Gastrocnemius medialis (tissue), 4 donors: ENCODE results near the gene PDE9A. TPM values are rescaled to one million over a fixed set of nuclear protein-coding genes. Genes with fewer than 3 reads are reported as not detected.

Source experiments
- ATAC-seq, 2 donors: fragments of 150-250 bp; one replicate each; pipeline ENCODE4 v1.9.1; 2016
- DNase-seq, 2 donors: peaks; one replicate each; pipeline ENCODE4 v3.0.0-alpha.2; 2019
- H3K27ac ChIP-seq, 4 donors: fragments of 200-600 bp; sonication (generic); 1 replicate in 1 of 4; 2 replicates in 3 of 4; pipeline ENCODE4 v1.5.1; 2016 to 2018; ENCODE audit warnings: mild to moderate bottlenecking in 2 of 4, moderate library complexity in 1 of 4
- H3K27me3 ChIP-seq, 3 donors: fragments of 200-600 bp; sonication (generic) in 2 of 3; 1 replicate in 1 of 3; 2 replicates in 2 of 3; pipeline versions ENCODE4 v1.5.1 to v1.6.0; 2016 to 2019; ENCODE audit warnings: mild to moderate bottlenecking in 1 of 3, moderate library complexity in 1 of 3
- H3K36me3 ChIP-seq, 2 donors: fragments of 200-600 bp; sonication (generic) in 1 of 2; one replicate each; pipeline ENCODE4 v1.5.1; 2017 to 2018
- H3K4me1 ChIP-seq, 2 donors: fragments of 200-600 bp; sonication (generic) in 1 of 2; one replicate each; pipeline ENCODE4 v1.5.1; 2016 to 2017; ENCODE audit warnings: mild to moderate bottlenecking in 2 of 2
- H3K4me3 ChIP-seq, 4 donors: fragments of 200-600 bp; sonication (generic) in 3 of 4; 1 replicate in 1 of 4; 2 replicates in 3 of 4; pipeline ENCODE4 v1.5.1; 2016 to 2019; ENCODE audit warnings: mild to moderate bottlenecking in 2 of 4
- H3K9me3 ChIP-seq, 3 donors: fragments of 200-600 bp; sonication (generic) in 2 of 3; 1 replicate in 1 of 3; 2 replicates in 2 of 3; pipeline ENCODE4 v1.5.1; 2016 to 2019
- CTCF ChIP-seq, 5 experiments: fragments of 450-650 bp in 3 of 5; fragments of 200-600 bp in 2 of 5; sonication (generic) in 2 of 5; IDR thresholded peaks in 4 of 5; conservative IDR thresholded peaks in 1 of 5; 1 replicate in 4 of 5; 2 replicates in 1 of 5; pipeline ENCODE4 v1.5.1; 2016 to 2019; ENCODE audit warnings: antibody characterized with exemption in 5 of 5, mild to moderate bottlenecking in 3 of 5, moderate library complexity in 3 of 5
- POLR2A ChIP-seq, 2 donors: fragments of 450-650 bp; IDR thresholded peaks; one replicate each; pipeline ENCODE4 v1.6.1; 2017; ENCODE audit warnings: antibody characterized with exemption in 2 of 2, mild to moderate bottlenecking in 2 of 2, moderate library complexity in 2 of 2
- in situ Hi-C, 4 donors: fragments of 200-750 bp; cut with MboI; loops; one replicate each; pipeline versions ENCODE4 v1.15.0 to v1.8.0; 2017; ENCODE audit warnings: low sequenced_read_pairs in 4 of 4
- intact Hi-C: fragments of 100-400 bp; cut with DNase I; formaldehyde crosslinking; loops from one replicate; pipeline ENCODE4 v1.15.1; 2023; ENCODE audit warnings: low total_unique reads
- total RNA-seq, 4 donors: library from RNA; depleted of rRNA; stranded (reverse); fragments of >200 nt; gene quantifications; one replicate each; pipeline versions ENCODE4 v1.1.0 to v1.2.3, GENCODE V29; 2016

The PDE9A gene
- total RNA-seq, 4 donors from 2014 or later: 1.4 to 4.5 (median 1.8) TPM

- DNase-seq (no peak), ATAC-seq (no peak)
- in situ Hi-C loops: no loop called here
- H3K9me3 ChIP-seq: no peaks in the 10 kb centered on the region
- peaks cover 7 to 20% (median 16%) of the 10 kb centered on the region in 3 donors for H3K27me3 ChIP-seq
- no peaks in the 10 kb centered on the region for H3K4me1 ChIP-seq
- intact Hi-C loops: no loop called here
- no peak overlapping the region for H3K4me3 ChIP-seq
- TF ChIP-seq CTCF (IDR thresholded peaks at IDR 0.05 in 4 of 5, conservative IDR thresholded peaks at IDR 0.05 in 1 of 5): no peak
- no peak for TF ChIP-seq POLR2A (IDR thresholded peaks at IDR 0.05)
- no peaks in the 10 kb centered on the region for H3K36me3 ChIP-seq
- H3K27ac ChIP-seq: no peak overlapping the region
Observed at GRCh38 chr21:42633858-42634257, 19.6 kb upstream of the PDE9A start.

- ATAC-seq (no peak), DNase-seq (no peak)
- TF ChIP-seq CTCF (IDR thresholded peaks at IDR 0.05 in 4 of 5, conservative IDR thresholded peaks at IDR 0.05 in 1 of 5) (no peak), POLR2A (IDR thresholded peaks at IDR 0.05) (no peak)
- H3K27me3 ChIP-seq: peaks cover 21 to 34% (median 26%) of the 10 kb centered on the region in 3 donors
- in situ Hi-C loops (no loop called here), intact Hi-C loops (no loop called here)
- H3K4me3 ChIP-seq: no peak overlapping the region
- H3K36me3 ChIP-seq: no peaks in the 10 kb centered on the region
- no peaks in the 10 kb centered on the region for H3K4me1 ChIP-seq
- H3K27ac ChIP-seq: no peak overlapping the region
- no peaks in the 10 kb centered on the region for H3K9me3 ChIP-seq
Observed at GRCh38 chr21:42635848-42636519, 17.4 kb upstream of the PDE9A start.

GRCh38 chr21:42636520-42637266, 16.7 kb upstream of the PDE9A start:
- no peaks in the 10 kb centered on the region for H3K9me3 ChIP-seq
- H3K4me1 ChIP-seq: no peaks in the 10 kb centered on the region
- DNase-seq (no peak), ATAC-seq (peak in 1 of 2 donors; percentile 65)
- no peak overlapping the region for H3K27ac ChIP-seq
- in situ Hi-C loops: no loop called here
- TF ChIP-seq POLR2A (IDR thresholded peaks at IDR 0.05): no peak
- no peak overlapping the region for H3K4me3 ChIP-seq
- intact Hi-C loops: no loop called here
- peaks cover 26 to 35% (median 28%) of the 10 kb centered on the region in 3 donors for H3K27me3 ChIP-seq
- no peaks in the 10 kb centered on the region for H3K36me3 ChIP-seq

GRCh38 chr21:42637267-42638041, 16.0 kb upstream of the PDE9A start:
- in situ Hi-C loops (no loop called here), intact Hi-C loops (no loop called here)
- DNase-seq (no peak), ATAC-seq (no peak)
- Histone ChIP-seq H3K4me1 (no peaks in the 10 kb centered on the region), H3K27me3 (peaks cover 26 to 37% (median 31%) of the 10 kb centered on the region in 3 donors), H3K36me3 (no peaks in the 10 kb centered on the region), H3K27ac (no peak overlapping the region), H3K4me3 (no peak overlapping the region), H3K9me3 (no peaks in the 10 kb centered on the region)
- no peak for TF ChIP-seq CTCF (IDR thresholded peaks at IDR 0.05 in 4 of 5, conservative IDR thresholded peaks at IDR 0.05 in 1 of 5)
